ENCODE results near the gene PRPF40A. TPM values are rescaled to one million over a fixed set of nuclear protein-coding genes. Genes with fewer than 3 reads are reported as not detected.

PRPF40A gene
- total and polyA plus RNA-seq, 2 of the 8 experiments (the other 6 are each of a cell fraction or from before 2014, with no cell fraction given) = 85.5 to 176 TPM

DNA sequence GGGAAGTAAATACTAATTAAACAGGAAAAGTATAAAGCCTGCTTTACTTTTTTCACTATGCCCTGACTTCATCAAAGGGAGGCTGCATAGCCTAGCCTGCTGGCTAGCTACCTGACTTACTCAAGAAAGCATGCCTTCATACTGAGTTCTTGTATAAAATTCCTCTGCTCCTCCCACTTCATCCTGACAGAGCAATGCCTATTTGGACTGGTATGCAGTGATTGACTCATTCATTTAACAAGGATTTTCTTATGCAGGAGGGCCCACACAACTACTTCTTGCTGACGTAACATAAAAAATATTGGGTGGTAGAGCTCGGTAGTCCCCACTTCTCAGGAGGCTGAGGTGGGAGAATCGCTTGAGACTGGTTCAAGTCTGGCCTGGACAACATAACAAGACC is 70.5 kb downstream of the PRPF40A start (continued):
- TF ChIP-seq, protein P1, sequence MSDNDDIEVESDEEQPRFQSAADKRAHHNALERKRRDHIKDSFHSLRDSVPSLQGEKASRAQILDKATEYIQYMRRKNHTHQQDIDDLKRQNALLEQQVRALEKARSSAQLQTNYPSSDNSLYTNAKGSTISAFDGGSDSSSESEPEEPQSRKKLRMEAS (IDR thresholded peaks at IDR 0.05) = no peak

Data from H1 (cell line).